Ishikawa (cell line): ENCODE data around the gene BSCL2.

Source experiments
- CEBPB ChIP-seq: IDR thresholded peaks from 2 replicates; pipeline ENCODE4 v1.6.1; 2012
- CREB1 ChIP-seq: IDR thresholded peaks from 2 replicates; pipeline ENCODE4 v1.6.1; 2012; ENCODE audit warnings: low read depth
- EGR1 ChIP-seq: IDR thresholded peaks from 2 replicates; pipeline ENCODE4 v1.6.1; 2012
- EP300 ChIP-seq: IDR thresholded peaks from 2 replicates; pipeline ENCODE4 v1.6.1; 2012; ENCODE audit warnings: borderline replicate concordance
- FOXM1 ChIP-seq: IDR thresholded peaks from 2 replicates; pipeline ENCODE4 v1.6.1; 2012; ENCODE audit warnings: low read depth, borderline replicate concordance
- NFIC ChIP-seq: IDR thresholded peaks from 2 replicates; pipeline ENCODE4 v1.6.1; 2012
- RAD21 ChIP-seq: IDR thresholded peaks from 2 replicates; pipeline ENCODE4 v1.6.1; 2012; ENCODE audit warnings: low read depth
- TAF1 ChIP-seq: IDR thresholded peaks from 2 replicates; pipeline ENCODE4 v1.6.1; 2012; ENCODE audit warnings: low read depth, mild to moderate bottlenecking
- TCF12 ChIP-seq: IDR thresholded peaks from 2 replicates; pipeline ENCODE4 v1.6.1; 2012; ENCODE audit warnings: low read depth
- TEAD4 ChIP-seq: IDR thresholded peaks from 2 replicates; pipeline ENCODE4 v1.6.1; 2012
- YY1 ChIP-seq: IDR thresholded peaks from 2 replicates; pipeline ENCODE4 v1.6.1; 2012; ENCODE audit warnings: low read depth
- ZBTB7A ChIP-seq: IDR thresholded peaks from 2 replicates; pipeline ENCODE4 v1.6.1; 2012; ENCODE audit warnings: low read depth
- TF ChIP-seq, protein P1 (sequence below): IDR thresholded peaks from 2 replicates; pipeline ENCODE4 v1.6.1; 2012
- TF ChIP-seq, protein P2 (sequence below): IDR thresholded peaks from 2 replicates; pipeline ENCODE4 v1.6.1; 2012; ENCODE audit warnings: low read depth, mild to moderate bottlenecking
- TF ChIP-seq, protein P3 (sequence below): IDR thresholded peaks from 2 replicates; pipeline ENCODE4 v1.6.1; 2012

Gene BSCL2

DNA sequence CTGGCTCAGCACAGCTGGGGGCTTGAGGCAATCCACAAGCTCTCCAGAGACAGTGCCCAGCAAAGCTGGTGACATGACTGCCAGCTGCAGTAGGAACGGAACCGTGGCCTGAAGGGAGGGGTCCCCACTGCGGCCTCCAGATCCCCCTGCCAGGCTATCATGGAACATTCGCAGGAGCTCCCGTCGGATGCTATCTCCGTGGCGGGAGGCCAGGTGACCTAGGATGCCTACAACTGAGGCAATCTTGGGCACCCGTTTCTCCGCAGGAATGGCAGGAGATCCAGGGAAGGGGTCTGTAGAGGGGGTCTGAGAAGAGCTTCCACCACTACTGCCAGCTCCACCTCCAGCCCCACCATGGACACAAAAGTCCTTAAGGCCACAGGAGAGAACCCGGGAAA, 58.3 kb downstream of the BSCL2 start:
- TF ChIP-seq, protein P1, sequence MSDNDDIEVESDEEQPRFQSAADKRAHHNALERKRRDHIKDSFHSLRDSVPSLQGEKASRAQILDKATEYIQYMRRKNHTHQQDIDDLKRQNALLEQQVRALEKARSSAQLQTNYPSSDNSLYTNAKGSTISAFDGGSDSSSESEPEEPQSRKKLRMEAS, result no peak
- TF ChIP-seq, protein P2, sequence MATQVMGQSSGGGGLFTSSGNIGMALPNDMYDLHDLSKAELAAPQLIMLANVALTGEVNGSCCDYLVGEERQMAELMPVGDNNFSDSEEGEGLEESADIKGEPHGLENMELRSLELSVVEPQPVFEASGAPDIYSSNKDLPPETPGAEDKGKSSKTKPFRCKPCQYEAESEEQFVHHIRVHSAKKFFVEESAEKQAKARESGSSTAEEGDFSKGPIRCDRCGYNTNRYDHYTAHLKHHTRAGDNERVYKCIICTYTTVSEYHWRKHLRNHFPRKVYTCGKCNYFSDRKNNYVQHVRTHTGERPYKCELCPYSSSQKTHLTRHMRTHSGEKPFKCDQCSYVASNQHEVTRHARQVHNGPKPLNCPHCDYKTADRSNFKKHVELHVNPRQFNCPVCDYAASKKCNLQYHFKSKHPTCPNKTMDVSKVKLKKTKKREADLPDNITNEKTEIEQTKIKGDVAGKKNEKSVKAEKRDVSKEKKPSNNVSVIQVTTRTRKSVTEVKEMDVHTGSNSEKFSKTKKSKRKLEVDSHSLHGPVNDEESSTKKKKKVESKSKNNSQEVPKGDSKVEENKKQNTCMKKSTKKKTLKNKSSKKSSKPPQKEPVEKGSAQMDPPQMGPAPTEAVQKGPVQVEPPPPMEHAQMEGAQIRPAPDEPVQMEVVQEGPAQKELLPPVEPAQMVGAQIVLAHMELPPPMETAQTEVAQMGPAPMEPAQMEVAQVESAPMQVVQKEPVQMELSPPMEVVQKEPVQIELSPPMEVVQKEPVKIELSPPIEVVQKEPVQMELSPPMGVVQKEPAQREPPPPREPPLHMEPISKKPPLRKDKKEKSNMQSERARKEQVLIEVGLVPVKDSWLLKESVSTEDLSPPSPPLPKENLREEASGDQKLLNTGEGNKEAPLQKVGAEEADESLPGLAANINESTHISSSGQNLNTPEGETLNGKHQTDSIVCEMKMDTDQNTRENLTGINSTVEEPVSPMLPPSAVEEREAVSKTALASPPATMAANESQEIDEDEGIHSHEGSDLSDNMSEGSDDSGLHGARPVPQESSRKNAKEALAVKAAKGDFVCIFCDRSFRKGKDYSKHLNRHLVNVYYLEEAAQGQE, result no peak
- TF ChIP-seq TCF12 (no peak), FOXM1 (no peak), EP300 (no peak), CREB1 (no peak), RAD21 (no peak), TAF1 (no peak), CEBPB (no peak), NFIC (no peak), EGR1 (no peak), ZBTB7A (no peak)
- TF ChIP-seq, protein P3, sequence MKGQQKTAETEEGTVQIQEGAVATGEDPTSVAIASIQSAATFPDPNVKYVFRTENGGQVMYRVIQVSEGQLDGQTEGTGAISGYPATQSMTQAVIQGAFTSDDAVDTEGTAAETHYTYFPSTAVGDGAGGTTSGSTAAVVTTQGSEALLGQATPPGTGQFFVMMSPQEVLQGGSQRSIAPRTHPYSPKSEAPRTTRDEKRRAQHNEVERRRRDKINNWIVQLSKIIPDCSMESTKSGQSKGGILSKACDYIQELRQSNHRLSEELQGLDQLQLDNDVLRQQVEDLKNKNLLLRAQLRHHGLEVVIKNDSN, result no peak

DNA sequence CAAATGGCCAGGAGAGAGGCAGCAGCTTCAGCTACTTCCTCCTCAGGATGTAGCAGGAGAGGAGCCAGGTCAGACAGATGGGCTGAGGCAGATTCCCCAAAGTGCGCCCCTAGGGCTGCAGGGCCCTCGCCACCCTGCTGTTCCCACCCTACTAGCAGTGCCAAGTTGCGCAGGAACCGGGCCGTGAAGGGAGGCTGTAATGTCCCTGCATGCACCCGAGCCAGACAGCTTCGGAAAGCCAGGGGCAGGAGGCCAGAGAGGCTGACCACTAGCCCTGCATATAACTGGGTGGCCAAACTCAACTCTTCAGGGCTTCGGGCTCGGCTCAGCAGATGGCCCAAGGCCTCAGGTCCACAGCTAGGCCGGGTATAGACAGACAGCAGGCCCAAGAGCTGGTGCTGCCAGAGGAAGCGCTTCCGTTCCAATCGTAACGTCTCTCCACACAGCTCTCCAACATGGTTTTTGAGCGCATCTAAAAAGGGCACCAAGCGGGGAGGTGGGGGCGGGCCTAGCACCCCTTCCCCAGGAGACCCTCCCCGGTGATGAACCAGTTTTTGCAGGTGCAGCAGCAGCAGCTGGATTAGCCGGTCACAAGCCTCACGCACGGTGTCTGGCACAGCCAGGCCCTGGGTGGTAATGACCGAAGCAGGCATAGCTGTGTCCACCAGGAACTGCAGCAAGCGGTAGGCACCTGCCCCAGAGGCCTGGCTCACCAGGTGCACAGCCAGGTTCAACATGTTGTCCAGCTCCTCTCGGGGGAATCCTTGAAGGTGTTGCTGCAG, 58.8 kb downstream of the BSCL2 start:
- TF ChIP-seq, protein P2, result no peak
- TF ChIP-seq NFIC (no peak), RAD21 (no peak), YY1 (no peak), CEBPB (no peak), EGR1 (no peak), TEAD4 (no peak), TAF1 (no peak), FOXM1 (no peak), TCF12 (no peak), EP300 (no peak), CREB1 (no peak), ZBTB7A (no peak)
- TF ChIP-seq, protein P3, result no peak
- TF ChIP-seq, protein P1, result no peak

DNA sequence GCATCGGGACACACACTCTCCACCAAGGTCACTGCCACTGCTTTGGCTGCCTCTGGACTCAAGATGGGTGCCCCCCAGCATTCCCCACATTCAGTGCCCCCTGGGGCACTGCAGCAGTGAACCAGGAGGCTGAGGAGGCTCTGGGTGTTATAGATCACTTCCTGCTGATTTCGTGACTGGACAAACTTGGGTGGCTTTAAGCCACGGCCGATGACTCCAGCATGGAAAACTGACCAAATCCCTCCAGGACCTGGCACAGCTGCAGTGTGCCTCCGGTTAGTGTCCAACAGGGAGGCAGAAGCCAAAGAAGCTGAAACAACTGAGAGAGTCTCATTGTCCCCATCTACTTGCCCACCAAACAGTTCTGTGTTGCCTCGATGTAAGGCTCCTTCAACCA, 59.6 kb downstream of the BSCL2 start:
- TF ChIP-seq, protein P2, result no peak
- TF ChIP-seq ZBTB7A (no peak), RAD21 (no peak), TEAD4 (no peak), CREB1 (no peak), YY1 (no peak), EGR1 (no peak), FOXM1 (no peak), TCF12 (no peak), TAF1 (no peak), NFIC (no peak), EP300 (no peak), CEBPB (no peak)
- TF ChIP-seq, protein P1, result no peak
- TF ChIP-seq, protein P3, result no peak
